KG1 (cell line): ENCODE data around the gene TOLLIP.
A peak's percentile ranks its signal among the peaks of the same experiment; 100 is the strongest.
"Not testable (repeated sequence)": the region's sequence is repeated elsewhere in the genome, so short reads cannot be mapped to it uniquely, and the experiment has no call there.

Source experiments
- DNase-seq: peaks from one replicate; lab custom pipeline; 2025; lab: John Stamatoyannopoulos, UW

Gene TOLLIP

GRCh38 chr11:1343391-1344055 is 34.1 kb upstream of the TOLLIP start:
- DNase-seq, result no peak

GRCh38 chr11:1342946-1343345 is 33.5 kb upstream of the TOLLIP start:
- no peak for DNase-seq

- no peak for DNase-seq
Measured at GRCh38 chr11:1341928-1342524, 32.6 kb upstream of the TOLLIP start.

GRCh38 chr11:1341226-1341625 is 31.8 kb upstream of the TOLLIP start:
- DNase-seq, result not testable (repeated sequence)

GRCh38 chr11:1340111-1340510 is 30.7 kb upstream of the TOLLIP start:
- no peak for DNase-seq

- no peak for DNase-seq
Measured at GRCh38 chr11:1339066-1339675, 29.7 kb upstream of the TOLLIP start.

GRCh38 chr11:1338201-1339065 is 29.0 kb upstream of the TOLLIP start:
- DNase-seq, result no peak

GRCh38 chr11:1337647-1338007 is 28.2 kb upstream of the TOLLIP start:
- DNase-seq, result no peak

- no peak for DNase-seq
Measured at GRCh38 chr11:1336836-1337646, 27.6 kb upstream of the TOLLIP start.

- DNase-seq, result peak; percentile 7
Measured at GRCh38 chr11:1335811-1336761, 26.7 kb upstream of the TOLLIP start.

- no peak for DNase-seq
Measured at GRCh38 chr11:1335264-1335810, 25.9 kb upstream of the TOLLIP start.

GRCh38 chr11:1333860-1334259 is 24.4 kb upstream of the TOLLIP start:
- DNase-seq, result no peak

- DNase-seq, result no peak
Measured at GRCh38 chr11:1333091-1333772, 23.8 kb upstream of the TOLLIP start.

- DNase-seq, result no peak
Measured at GRCh38 chr11:1330473-1330872, 21.0 kb upstream of the TOLLIP start.

GRCh38 chr11:1327064-1327460 is 17.6 kb upstream of the TOLLIP start:
- no peak for DNase-seq

- DNase-seq, result no peak
Measured at GRCh38 chr11:1326435-1327063, 17.1 kb upstream of the TOLLIP start.

GRCh38 chr11:1323774-1324173 is 14.3 kb upstream of the TOLLIP start:
- DNase-seq, result no peak

GRCh38 chr11:1317993-1318392 is 8.6 kb upstream of the TOLLIP start:
- no peak for DNase-seq

- DNase-seq, result no peak
Measured at GRCh38 chr11:1317432-1317831, 8.0 kb upstream of the TOLLIP start.
